ENCODE data around the gene CTCFL.

DNA sequence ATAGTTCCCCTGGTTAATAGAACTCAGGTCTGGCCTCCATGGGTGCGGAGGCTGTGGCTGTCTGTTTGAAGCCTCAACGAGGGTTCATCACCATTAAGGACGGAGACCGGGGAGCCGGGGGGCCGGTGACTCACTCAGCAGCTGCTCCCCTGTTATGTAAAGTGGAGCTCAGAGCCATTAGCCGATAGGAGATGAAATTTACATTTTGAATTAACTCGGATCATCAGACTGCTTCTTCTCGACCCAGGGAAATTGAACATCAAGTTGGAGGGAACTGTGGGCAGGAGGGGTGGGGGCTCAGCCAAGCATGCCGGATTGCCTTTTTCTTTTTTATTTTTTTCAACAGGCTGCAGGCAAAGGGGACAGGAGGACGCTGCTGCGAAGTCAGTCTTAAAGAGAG is 48.3 kb upstream of the CTCFL start:
- TF ChIP-seq, protein P1, sequence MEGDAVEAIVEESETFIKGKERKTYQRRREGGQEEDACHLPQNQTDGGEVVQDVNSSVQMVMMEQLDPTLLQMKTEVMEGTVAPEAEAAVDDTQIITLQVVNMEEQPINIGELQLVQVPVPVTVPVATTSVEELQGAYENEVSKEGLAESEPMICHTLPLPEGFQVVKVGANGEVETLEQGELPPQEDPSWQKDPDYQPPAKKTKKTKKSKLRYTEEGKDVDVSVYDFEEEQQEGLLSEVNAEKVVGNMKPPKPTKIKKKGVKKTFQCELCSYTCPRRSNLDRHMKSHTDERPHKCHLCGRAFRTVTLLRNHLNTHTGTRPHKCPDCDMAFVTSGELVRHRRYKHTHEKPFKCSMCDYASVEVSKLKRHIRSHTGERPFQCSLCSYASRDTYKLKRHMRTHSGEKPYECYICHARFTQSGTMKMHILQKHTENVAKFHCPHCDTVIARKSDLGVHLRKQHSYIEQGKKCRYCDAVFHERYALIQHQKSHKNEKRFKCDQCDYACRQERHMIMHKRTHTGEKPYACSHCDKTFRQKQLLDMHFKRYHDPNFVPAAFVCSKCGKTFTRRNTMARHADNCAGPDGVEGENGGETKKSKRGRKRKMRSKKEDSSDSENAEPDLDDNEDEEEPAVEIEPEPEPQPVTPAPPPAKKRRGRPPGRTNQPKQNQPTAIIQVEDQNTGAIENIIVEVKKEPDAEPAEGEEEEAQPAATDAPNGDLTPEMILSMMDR (IDR thresholded peaks at IDR 0.05): no peak
- no peak for TF ChIP-seq POLR2A (IDR thresholded peaks at IDR 0.05)
